Astrocyte (in vitro differentiated cells and primary cell): Measurements from ENCODE around the gene GID4. TPM values are rescaled to one million over a fixed set of nuclear protein-coding genes. Genes with fewer than 3 reads are reported as not detected.

Source experiments
- DNase-seq: peaks from one replicate; pipeline ENCODE4 v3.0.0-alpha.2; 2010; ENCODE audit warnings: low read depth
- FAIRE-seq: peaks from 2 replicates; lab custom pipeline; 2011; peaks lifted over from hg19 to GRCh38; lab: Jason Lieb, UNC
- H2AFZ ChIP-seq: 2 replicates; pipeline ENCODE4 v1.6.0; 2012; ENCODE audit warnings: low read depth, low read length, inconsistent platforms
- H3K27ac ChIP-seq: 2 replicates; pipeline ENCODE4 v1.5.1; 2011; ENCODE audit warnings: low read depth, low read length, inconsistent platforms
- H3K27me3 ChIP-seq: 2 replicates; pipeline ENCODE4 v1.6.0; 2011; ENCODE audit warnings: low read length, inconsistent platforms; ENCODE audit not compliant: insufficient read depth
- H3K36me3 ChIP-seq: 2 replicates; pipeline ENCODE4 v1.5.1; 2011; ENCODE audit warnings: low read length, inconsistent platforms; ENCODE audit not compliant: insufficient read depth
- H3K4me1 ChIP-seq: 2 replicates; pipeline ENCODE4 v1.5.1; 2011; ENCODE audit warnings: low read length, inconsistent platforms; ENCODE audit not compliant: insufficient read depth
- H3K4me2 ChIP-seq: 2 replicates; pipeline ENCODE4 v1.6.0; 2012; ENCODE audit warnings: low read length, inconsistent platforms
- H3K4me3 ChIP-seq: 2 replicates; pipeline ENCODE4 v1.5.1; 2011; ENCODE audit warnings: low read depth, mild to moderate bottlenecking, low read length, inconsistent platforms; ENCODE audit not compliant: insufficient read depth
- H3K79me2 ChIP-seq: 2 replicates; pipeline ENCODE4 v1.6.0; 2012; ENCODE audit warnings: mild to moderate bottlenecking, low read length, inconsistent platforms; ENCODE audit not compliant: insufficient read depth
- H3K9ac ChIP-seq: 2 replicates; pipeline ENCODE4 v1.6.0; 2012; ENCODE audit warnings: mild to moderate bottlenecking, low read length, inconsistent platforms
- H3K9me3 ChIP-seq: 2 replicates; pipeline ENCODE4 v1.5.1; 2012; ENCODE audit warnings: low read depth, mild to moderate bottlenecking, low read length, inconsistent platforms; ENCODE audit not compliant: insufficient read depth
- H4K20me1 ChIP-seq: 2 replicates; pipeline ENCODE4 v1.6.0; 2012; ENCODE audit warnings: low read length, inconsistent platforms; ENCODE audit not compliant: insufficient read depth
- H3K27ac Mint-ChIP-seq: one replicate; pipeline ENCODE4 v1.8.0; 2021; ENCODE audit warnings: mild to moderate bottlenecking, mixed read lengths; ENCODE audit not compliant: unreplicated experiment
- H3K27me3 Mint-ChIP-seq: one replicate; pipeline ENCODE4 v1.8.0; 2021; ENCODE audit warnings: low read depth, mixed read lengths; ENCODE audit not compliant: unreplicated experiment
- H3K36me3 Mint-ChIP-seq: one replicate; pipeline ENCODE4 v1.8.0; 2021; ENCODE audit warnings: low read depth, mixed read lengths; ENCODE audit not compliant: unreplicated experiment
- H3K4me1 Mint-ChIP-seq: one replicate; pipeline ENCODE4 v1.8.0; 2021; ENCODE audit warnings: low read depth, mixed read lengths; ENCODE audit not compliant: unreplicated experiment
- H3K4me3 Mint-ChIP-seq: one replicate; pipeline ENCODE4 v1.8.0; 2021; ENCODE audit warnings: mild to moderate bottlenecking, moderate library complexity, mixed read lengths; ENCODE audit not compliant: unreplicated experiment
- H3K9me3 Mint-ChIP-seq: one replicate; pipeline ENCODE4 v1.8.0; 2021; ENCODE audit warnings: mild to moderate bottlenecking, mixed read lengths; ENCODE audit not compliant: unreplicated experiment
- CTCF ChIP-seq: IDR thresholded peaks from 2 replicates; pipeline ENCODE4 v1.5.1; 2011; ENCODE audit warnings: low read depth, mild to moderate bottlenecking, inconsistent platforms, low read length, moderate library complexity; ENCODE audit not compliant: insufficient read depth
- EZH2 ChIP-seq: IDR thresholded peaks from 2 replicates; pipeline ENCODE4 v1.6.1; 2012; ENCODE audit warnings: mild to moderate bottlenecking, low read length, inconsistent platforms; ENCODE audit not compliant: insufficient read depth
- total RNA-seq: library from RNA; stranded (reverse); gene quantifications from 2 replicates; pipeline ENCODE4 v1.2.1, GENCODE V29; 2021

Gene GID4
- total RNA-seq, 1 donor from 2014 or later = 9.9 TPM

GRCh38 chr17:18025241-18025944 lies 13.8 kb upstream of the GID4 start:
- Histone ChIP-seq H3K79me2 (no peaks in the 10 kb centered on the region), H3K4me1 (peaks cover 12% of the 10 kb centered on the region), H3K27me3 (no peaks in the 10 kb centered on the region), H3K27ac (no peak overlapping the region), H2AFZ (no peak overlapping the region), H3K36me3 (no peaks in the 10 kb centered on the region), H3K9me3 (no peaks in the 10 kb centered on the region), H3K4me3 (no peak overlapping the region), H3K9ac (no peak overlapping the region), H3K4me2 (peak overlapping the region; percentile 16), H4K20me1 (peaks cover 4% of the 10 kb centered on the region)
- Mint-ChIP-seq H3K4me1 (peaks cover 10% of the 10 kb centered on the region), H3K9me3 (no peaks in the 10 kb centered on the region), H3K27ac (no peak overlapping the region), H3K27me3 (no peaks in the 10 kb centered on the region), H3K36me3 (peaks cover 17% of the 10 kb centered on the region), H3K4me3 (no peak overlapping the region)
- TF ChIP-seq EZH2 (no peak), CTCF (no peak)
- DNase-seq (peak; percentile 27), FAIRE-seq (peak; percentile 76)

- Histone ChIP-seq H3K9me3 (no peaks in the 10 kb centered on the region), H3K9ac (no peak overlapping the region), H3K27me3 (no peaks in the 10 kb centered on the region), H3K4me1 (peaks cover 12% of the 10 kb centered on the region), H3K79me2 (no peaks in the 10 kb centered on the region), H3K36me3 (no peaks in the 10 kb centered on the region), H3K27ac (no peak overlapping the region), H3K4me3 (no peak overlapping the region), H2AFZ (no peak overlapping the region), H3K4me2 (peak overlapping the region; percentile 16), H4K20me1 (peaks cover 4% of the 10 kb centered on the region)
- FAIRE-seq = no peak
- peaks cover 10% of the 10 kb centered on the region for H3K4me1 Mint-ChIP-seq
- peak; percentile 73 for DNase-seq
- H3K9me3 Mint-ChIP-seq = no peaks in the 10 kb centered on the region
- TF ChIP-seq CTCF (no peak), EZH2 (no peak)
- H3K36me3 Mint-ChIP-seq = peaks cover 17% of the 10 kb centered on the region
- H3K4me3 Mint-ChIP-seq = no peak overlapping the region
- H3K27me3 Mint-ChIP-seq = no peaks in the 10 kb centered on the region
- H3K27ac Mint-ChIP-seq = no peak overlapping the region
Measured at GRCh38 chr17:18025945-18026776, 13.0 kb upstream of the GID4 start.
